Amygdala (tissue), 56 donors: Measurements from ENCODE around the gene SPTBN2.
"Not testable (repeated sequence)": the region's sequence is repeated elsewhere in the genome, so short reads cannot be mapped to it uniquely, and the experiment has no call there.

Experiments
- DNase-seq, 56 donors: peaks; one replicate each; lab custom pipeline; 2025; lab: John Stamatoyannopoulos, UW

Gene SPTBN2

DNA sequence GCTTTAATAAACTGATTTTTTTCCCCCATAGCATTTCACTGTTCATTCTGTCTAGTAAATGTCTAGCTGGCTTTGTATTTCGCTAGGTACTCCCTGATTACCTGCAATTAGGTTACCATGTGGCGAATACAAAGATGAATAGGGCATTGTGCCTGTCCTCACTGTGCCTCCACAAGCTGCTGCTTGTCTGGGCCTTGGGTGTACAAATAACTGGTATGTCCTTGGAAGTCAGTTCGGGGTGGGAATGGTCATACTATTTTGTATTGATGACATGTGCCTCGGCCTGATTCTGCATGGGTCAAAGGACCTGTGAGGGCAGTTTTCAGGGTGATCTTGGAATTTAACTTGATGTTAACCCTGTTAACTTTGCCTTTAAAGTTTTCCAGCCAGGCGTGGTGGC is 79.1 kb downstream of the SPTBN2 start:
- no peak for DNase-seq

DNA sequence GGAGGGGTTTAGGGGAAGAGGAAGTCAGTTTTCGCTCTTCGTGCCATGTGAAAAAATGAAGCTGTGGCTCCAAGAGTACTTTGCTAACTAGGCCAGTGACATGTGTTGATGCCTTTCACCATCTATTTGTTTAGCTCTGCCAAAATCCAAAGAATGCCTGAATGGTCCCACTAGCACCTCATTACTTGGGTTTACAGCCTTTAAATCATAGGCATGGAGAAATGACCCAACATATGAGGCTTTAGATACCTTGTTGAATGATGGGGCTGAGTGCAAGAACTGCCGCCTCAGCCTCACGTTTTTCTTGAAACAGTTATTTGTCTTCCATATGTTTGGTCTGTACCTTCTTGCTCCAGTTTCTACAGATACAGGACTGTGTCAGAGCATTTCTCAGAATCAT is 82.2 kb downstream of the SPTBN2 start:
- no peak for DNase-seq

DNA sequence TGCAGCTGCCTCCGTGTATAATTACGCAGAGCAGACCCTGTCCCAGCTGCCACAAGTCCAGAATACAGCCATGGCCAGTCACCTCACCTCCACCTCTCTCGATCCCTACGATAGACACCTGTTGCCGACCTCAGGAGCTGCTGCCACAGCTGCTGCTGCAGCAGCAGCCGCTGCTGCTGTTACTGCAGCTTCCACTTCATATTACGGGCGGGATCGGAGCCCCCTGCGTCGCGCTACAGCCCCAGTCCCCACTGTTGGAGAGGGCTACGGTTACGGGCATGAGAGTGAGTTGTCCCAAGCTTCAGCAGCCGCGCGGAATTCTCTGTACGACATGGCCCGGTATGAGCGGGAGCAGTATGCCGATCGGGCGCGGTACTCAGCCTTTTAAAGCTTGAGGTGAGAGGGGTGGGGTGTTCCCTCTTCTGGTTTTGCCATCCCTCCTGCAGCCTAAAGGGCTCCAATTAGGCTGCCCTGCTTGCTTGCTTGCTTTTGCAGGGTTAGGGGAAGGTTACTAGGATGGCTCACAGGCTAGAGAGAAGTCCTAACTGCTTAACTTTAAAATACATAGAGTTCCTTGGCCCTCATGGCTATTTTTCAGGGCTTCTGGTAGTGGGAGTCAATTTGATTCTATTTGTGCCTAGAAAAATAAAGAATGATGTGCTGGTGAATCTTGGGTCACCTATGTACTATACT is 85.1 kb downstream of the SPTBN2 start:
- DNase-seq = no peak

DNA sequence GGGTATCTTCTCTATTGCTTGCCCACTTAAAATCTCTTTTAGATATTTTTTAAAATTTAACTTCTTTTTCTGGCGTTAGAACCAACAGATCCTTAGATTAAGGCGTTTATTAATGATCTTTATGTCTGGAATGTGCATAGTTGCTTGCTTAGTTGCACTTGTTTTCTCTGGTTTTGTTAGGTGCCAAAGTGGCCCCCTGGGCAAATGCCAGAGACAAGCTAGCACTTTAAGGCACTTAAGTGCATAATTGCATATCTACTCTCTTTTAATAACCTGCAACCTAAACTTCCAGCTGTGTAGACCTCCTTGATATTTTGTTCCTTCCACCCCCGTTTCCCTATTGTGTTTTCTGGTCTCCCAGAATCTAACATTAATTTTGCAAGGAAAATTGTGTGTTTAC is 87.2 kb downstream of the SPTBN2 start:
- DNase-seq = no peak

DNA sequence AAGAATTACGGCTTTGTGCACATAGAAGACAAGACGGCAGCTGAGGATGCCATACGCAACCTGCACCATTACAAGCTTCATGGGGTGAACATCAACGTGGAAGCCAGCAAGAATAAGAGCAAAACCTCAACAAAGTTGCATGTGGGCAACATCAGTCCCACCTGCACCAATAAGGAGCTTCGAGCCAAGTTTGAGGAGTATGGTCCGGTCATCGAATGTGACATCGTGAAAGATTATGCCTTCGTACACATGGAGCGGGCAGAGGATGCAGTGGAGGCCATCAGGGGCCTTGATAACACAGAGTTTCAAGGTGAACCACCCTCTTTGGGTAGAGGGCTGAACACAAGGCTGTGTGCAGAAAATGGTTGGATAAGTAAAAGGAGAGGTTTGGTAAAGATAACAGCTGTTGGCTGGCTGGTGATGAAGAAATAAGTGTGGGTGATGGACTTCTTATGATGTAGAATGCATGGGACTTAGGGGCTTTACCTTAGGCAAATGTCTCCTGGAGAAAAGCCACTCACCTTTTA is 89.1 kb downstream of the SPTBN2 start:
- DNase-seq = not testable (repeated sequence)

DNA sequence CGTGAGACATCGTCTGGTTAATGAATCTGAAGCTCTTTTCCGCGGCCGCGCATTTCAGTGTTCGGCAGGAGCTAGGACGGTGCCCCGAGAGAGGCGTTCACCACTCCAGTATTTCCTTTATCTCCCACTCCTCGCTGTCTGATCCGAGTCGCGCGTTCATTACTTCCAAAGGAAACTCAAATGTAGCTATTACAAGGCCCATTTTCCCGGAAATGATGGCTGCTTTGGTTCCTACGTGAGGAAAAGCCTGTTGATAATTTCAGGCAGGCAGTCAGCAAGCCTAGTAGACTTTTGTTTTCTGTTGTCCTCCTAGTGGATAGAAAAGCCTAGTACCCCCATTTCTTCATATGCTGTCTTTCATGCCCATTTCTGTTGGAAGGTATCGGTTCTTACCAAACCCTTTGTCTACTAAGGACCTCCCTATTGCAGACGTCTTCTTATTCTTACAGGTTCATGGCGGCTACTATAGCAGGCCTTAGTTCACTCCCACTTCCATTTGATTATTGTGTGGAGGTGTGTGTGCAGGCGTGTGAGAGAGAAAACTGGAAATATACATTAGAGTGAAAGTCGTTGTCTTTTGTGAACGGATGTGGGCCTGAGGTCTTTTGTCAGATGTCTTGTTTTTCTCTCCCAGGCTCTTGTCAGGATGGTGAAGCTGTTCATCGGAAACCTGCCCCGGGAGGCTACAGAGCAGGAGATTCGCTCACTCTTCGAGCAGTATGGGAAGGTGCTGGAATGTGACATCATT is 89.8 kb downstream of the SPTBN2 start:
- peak in 14 of 56 donors; percentile 10 to 65 (median 48) for DNase-seq

DNA sequence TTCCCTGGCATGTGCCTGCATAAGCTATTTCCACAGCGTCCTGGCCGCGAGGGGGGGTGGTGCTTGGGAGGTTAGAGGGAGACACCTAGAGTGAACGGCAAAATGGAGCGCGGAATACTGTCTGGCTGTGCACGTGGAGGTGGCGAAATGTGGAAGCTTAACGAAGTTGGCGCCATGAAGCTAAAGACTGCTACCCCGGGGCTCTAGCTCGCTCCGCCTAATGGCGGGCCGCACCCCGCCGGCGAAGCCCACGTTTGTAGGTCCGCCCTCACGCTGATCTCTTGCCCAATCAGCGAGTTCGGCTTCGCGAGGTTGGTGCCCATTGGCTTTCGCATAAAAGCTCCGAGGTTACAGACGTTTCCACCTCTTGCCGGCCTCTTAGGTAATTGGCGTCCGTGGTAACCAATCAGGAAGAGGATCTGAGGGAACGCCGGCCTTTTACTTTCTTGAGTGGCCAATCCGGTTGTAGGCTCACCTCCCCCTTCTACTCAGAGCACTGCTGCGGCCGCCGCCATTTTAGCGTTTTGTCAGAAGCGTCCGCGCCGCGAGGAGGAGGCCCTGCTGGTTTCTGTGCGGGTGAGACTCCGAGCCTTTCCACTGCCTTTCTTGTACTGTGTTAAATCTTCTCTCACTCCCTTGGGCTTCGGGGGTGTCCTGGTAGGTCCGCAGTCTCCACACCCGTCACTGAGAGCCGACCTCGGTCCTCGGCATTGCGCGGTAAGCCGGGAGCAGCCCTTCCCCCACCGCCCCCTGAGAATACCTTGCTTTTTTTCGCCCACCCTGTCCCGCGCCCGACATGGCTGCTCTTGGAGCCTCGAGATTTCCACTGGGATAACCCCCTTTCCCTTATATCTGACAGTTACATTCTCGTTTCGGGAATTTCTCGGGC is 90.6 kb downstream of the SPTBN2 start, which contains the start of gene RBM4:
TSS of gene RBM4 (plus strand) at position 527 of the 889 bp plus-strand sequence. CDS start 1,009 bp downstream, outside the sequence.
- DNase-seq = peak; percentile 66 to 100 (median 98)

DNA sequence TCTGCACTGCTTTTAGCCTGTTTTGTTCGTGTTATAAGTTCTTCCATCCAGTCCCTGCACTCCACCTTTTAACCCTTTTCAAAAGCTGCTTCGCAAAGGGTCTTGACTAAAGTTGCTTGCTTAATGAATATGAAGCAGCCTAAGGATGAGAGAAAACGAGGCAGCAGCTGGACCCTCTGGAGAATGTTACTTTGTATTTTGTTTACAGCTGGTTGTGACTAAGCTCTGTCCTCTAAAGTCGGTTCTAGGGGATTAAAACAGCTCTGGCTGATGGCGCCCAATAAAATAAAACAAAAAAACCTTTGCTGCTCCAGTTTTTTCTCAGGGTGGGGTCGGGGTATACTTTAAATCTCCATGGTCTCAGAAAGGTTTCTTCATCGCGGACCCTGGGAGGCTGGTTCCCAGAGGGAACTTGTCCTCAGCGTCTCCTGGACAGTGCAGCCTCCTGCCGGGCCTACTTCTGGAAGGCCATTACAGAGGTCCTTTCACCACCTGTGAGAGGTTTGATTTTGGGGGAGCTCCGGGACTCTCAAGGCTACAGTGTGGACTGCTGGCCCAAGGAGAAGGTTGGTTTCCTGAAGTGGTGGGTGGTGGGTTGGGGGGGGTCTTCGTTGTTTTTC is 91.3 kb downstream of the SPTBN2 start:
- peak in 1 of 56 donors; percentile 33 for DNase-seq

DNA sequence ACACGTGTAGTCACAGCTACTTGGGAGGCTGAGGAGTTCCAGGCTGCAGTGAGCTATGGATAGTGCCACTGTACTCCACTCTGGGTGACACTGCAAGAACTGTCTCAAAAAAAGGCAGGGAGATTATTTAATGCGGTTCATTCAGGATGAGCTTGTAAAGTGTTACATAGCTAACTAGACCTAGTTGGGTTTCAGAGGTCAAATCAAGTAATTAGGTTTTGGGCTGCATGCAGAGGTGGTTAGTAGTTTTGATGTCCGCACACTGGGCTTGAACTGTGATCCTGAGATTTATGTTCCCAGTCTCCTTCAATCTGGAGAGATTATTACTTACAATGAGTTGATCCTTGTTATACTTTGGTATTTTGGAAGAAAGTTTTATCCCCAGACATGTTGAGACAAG is 92.6 kb downstream of the SPTBN2 start:
- DNase-seq = no peak
